HepG2 (cell line): Measurements from ENCODE around the gene FBXW8. TPM values are rescaled to one million over a fixed set of nuclear protein-coding genes. Genes with fewer than 3 reads are reported as not detected.

Experiments
- ATAC-seq: fragments of 200-7000 bp; cut with Tn5 transposase; 3 replicates; pipeline ENCODE4 v1.9.1; 2020; ENCODE audit warnings: mild to moderate bottlenecking, moderate library complexity
- BruUV-seq: library from RNA; stranded (reverse); fragments of 400-500 nt; replicated peaks from 2 replicates; lab custom pipeline; 2021; lab: Mats Ljungman, UMichigan
- CTCF ChIA-PET: fragments of 300-600 bp; formaldehyde crosslinking; extraction: SDS; loops from one replicate; lab custom pipeline; 2021; ENCODE audit warnings: low total read pairs, inconsistent platforms, low intra/inter-chr PET ratio; lab: Yijun Ruan, JAX
- POLR2A ChIA-PET: fragments of 350-600 bp; sonication (Branson Sonifier 250); formaldehyde crosslinking; loops from one replicate; lab custom pipeline; 2020; ENCODE audit warnings: antibody characterized with exemption, inconsistent platforms; lab: Yijun Ruan, JAX
- DNase-seq: peaks from one replicate; pipeline ENCODE4 v3.0.0-alpha.2; 2015; ENCODE audit warnings: low spot score
- FAIRE-seq: peaks from 3 replicates; lab custom pipeline; 2011; peaks lifted over from hg19 to GRCh38; lab: Jason Lieb, UNC
- H2AFZ ChIP-seq: one replicate; pipeline ENCODE4 v1.6.1; 2011; ENCODE audit warnings: low read length, inconsistent platforms
- H3K27ac ChIP-seq: fragments of 300-600 bp; 3 replicates; pipeline ENCODE4 v1.8.0; 2011; ENCODE audit warnings: mixed run types, mild to moderate bottlenecking, mixed read lengths, low read length, inconsistent platforms; ENCODE audit not compliant: insufficient read depth; ENCODE audit errors: extremely low read length
- H3K27me3 ChIP-seq, 2 experiments: fragments of 200-600 bp in 1 of 2; 2 replicates in 1 of 2; 3 replicates in 1 of 2; pipeline versions ENCODE4 v1.6.0 to v1.8.0; 2011; ENCODE audit warnings: low read length in 2 of 2, mild to moderate bottlenecking in 2 of 2, moderate library complexity in 2 of 2, inconsistent platforms in 1 of 2; ENCODE audit not compliant: insufficient read depth in 2 of 2, control insufficient read depth in 1 of 2
- H3K36me3 ChIP-seq, 2 experiments: fragments of 200-600 bp in 1 of 2; replicated peaks in 1 of 2; 2 replicates in 1 of 2; 3 replicates in 1 of 2; pipeline versions ENCODE4 v1.5.1 to v1.8.0; 2011; ENCODE audit warnings: low read length in 2 of 2, inconsistent platforms in 1 of 2; ENCODE audit not compliant: insufficient read depth in 2 of 2, control insufficient read depth in 1 of 2
- H3K4me1 ChIP-seq: 2 replicates; pipeline ENCODE4 v1.5.1; 2012; ENCODE audit warnings: low read length, inconsistent platforms; ENCODE audit not compliant: insufficient read depth
- H3K4me2 ChIP-seq: 2 replicates; pipeline ENCODE4 v1.6.0; 2011; ENCODE audit warnings: low read depth, low read length, inconsistent platforms
- H3K4me3 ChIP-seq, 3 experiments: fragments of 200-600 bp in 1 of 3; sonication (generic), shearing (Covaris generic) in 1 of 3; replicated peaks in 1 of 3; 2 replicates each; pipeline ENCODE4 v1.5.1; 2011 to 2016; ENCODE audit warnings: low read length in 3 of 3, inconsistent platforms in 2 of 3, low read depth in 2 of 3, mild to moderate bottlenecking in 2 of 3, control low read depth in 1 of 3, mixed read lengths in 1 of 3; ENCODE audit not compliant: insufficient read depth in 1 of 3
- H3K79me2 ChIP-seq: one replicate; pipeline ENCODE4 v1.6.1; 2011; ENCODE audit warnings: low read length, inconsistent platforms; ENCODE audit not compliant: insufficient read depth
- H3K9ac ChIP-seq: 2 replicates; pipeline ENCODE4 v1.6.0; 2011; ENCODE audit warnings: mild to moderate bottlenecking, low read depth, low read length, inconsistent platforms; ENCODE audit not compliant: insufficient read depth
- H3K9me3 ChIP-seq: 2 replicates; pipeline ENCODE4 v1.5.1; 2012; ENCODE audit warnings: mild to moderate bottlenecking, low read length
- H4K20me1 ChIP-seq: 2 replicates; pipeline ENCODE4 v1.6.0; 2011; ENCODE audit warnings: inconsistent platforms, mild to moderate bottlenecking, low read length, moderate library complexity; ENCODE audit not compliant: insufficient read depth
- CAMTA2 ChIP-seq: sonication (generic); formaldehyde crosslinking; IDR thresholded peaks from 2 replicates; pipeline ENCODE4 v1.4.0; 2020; ENCODE audit warnings: mild to moderate bottlenecking, missing genetic modification reagents, borderline replicate concordance
- FOXP4 ChIP-seq: sonication (generic); formaldehyde crosslinking; IDR thresholded peaks from 2 replicates; pipeline ENCODE4 v1.4.0; 2020; ENCODE audit warnings: missing genetic modification reagents
- KDM5B ChIP-seq: sonication (generic); formaldehyde crosslinking; IDR thresholded peaks from 2 replicates; pipeline ENCODE4 v1.4.0; 2020; ENCODE audit warnings: missing genetic modification reagents, mild to moderate bottlenecking, borderline replicate concordance
- NCOA2 ChIP-seq: sonication (generic); formaldehyde crosslinking; IDR thresholded peaks from 2 replicates; pipeline ENCODE4 v1.8.0; 2022; ENCODE audit warnings: inconsistent platforms
- TARDBP ChIP-seq: sonication (generic); formaldehyde crosslinking; IDR thresholded peaks from 2 replicates; pipeline ENCODE4 v1.8.0; 2022; ENCODE audit warnings: mild to moderate bottlenecking, missing genetic modification reagents
- U2AF2 ChIP-seq: fragments of 200-400 bp; formaldehyde crosslinking; IDR thresholded peaks from 2 replicates; pipeline ENCODE4 v1.6.1; 2017; ENCODE audit warnings: low read depth, mild to moderate bottlenecking, low read length
- ZBTB4 ChIP-seq: sonication (generic); formaldehyde crosslinking; IDR thresholded peaks from 2 replicates; pipeline ENCODE4 v1.4.0; 2020; ENCODE audit warnings: missing genetic modification reagents, mild to moderate bottlenecking, borderline replicate concordance
- ZFP62 ChIP-seq: sonication (generic); formaldehyde crosslinking; IDR thresholded peaks from 2 replicates; pipeline ENCODE4 v1.4.0; 2020; ENCODE audit warnings: missing genetic modification reagents
- ZNF652 ChIP-seq: IDR thresholded peaks from 2 replicates; pipeline ENCODE4 v1.6.1; 2016; ENCODE audit warnings: low read depth, borderline replicate concordance
- WGBS: methylation state at CpG from one replicate; pipeline ENCODE4 v1.1.6; 2017; ENCODE audit warnings: low lambda C conversion rate; 5-methylcytosine and 5-hydroxymethylcytosine counted together
- in situ Hi-C: cut with HindIII; loops from 2 replicates; pipeline ENCODE4 v1.10.0; 2017; ENCODE audit warnings: low pct_unique_long_range_greater_than_20kb; ENCODE audit not compliant: extremely low pct_ligation_motif_present
- intact Hi-C: fragments of 100-400 bp; cut with micrococcal nuclease; formaldehyde crosslinking; loops from one replicate; pipeline ENCODE4 v1.10.0; 2022; ENCODE audit not compliant: unreplicated experiment
- polyA plus RNA-seq, 8 experiments: library from polyadenylated mRNA; depleted of rRNA in 3 of 8; stranded (reverse) in 7 of 8; unstranded in 1 of 8; fragments of >200 nt; fragmentation: Illumina TruSeq in 4 of 8; extraction: Trizol in 4 of 8; gene quantifications; 2 replicates each; pipeline versions ENCODE4 v1.2.1 to v1.2.3, GENCODE V29; 2011 to 2016; ENCODE audit warnings: low read depth in 4 of 8, missing spikeins in 1 of 8, mixed read lengths in 1 of 8; ENCODE audit not compliant: insufficient read depth in 1 of 8
- total RNA-seq, 5 experiments: library from RNA; depleted of rRNA; stranded (reverse); fragments of >200 nt; fragmentation: Illumina TruSeq; extraction: Trizol; gene quantifications; 2 replicates each; pipeline ENCODE4 v1.2.3, GENCODE V29; 2016; ENCODE audit warnings: low read depth in 1 of 5
- TF ChIP-seq, protein P1 (sequence below): sonication (generic); formaldehyde crosslinking; IDR thresholded peaks from 2 replicates; pipeline ENCODE4 v1.8.0; 2022; ENCODE audit warnings: mild to moderate bottlenecking, missing genetic modification reagents, borderline replicate concordance

Gene FBXW8
- total and polyA plus RNA-seq, 2 of the 13 experiments (the other 11 are each of a cell fraction or from before 2014, with no cell fraction given): 5.1 to 5.9 TPM

GRCh38 chr12:116874324-116874995, 36.3 kb upstream of the FBXW8 start:
- intact Hi-C loops: no loop called here
- POLR2A ChIA-PET: no interaction called here
- BruUV-seq: no TSS peak
- no peaks in the 10 kb centered on the region for H4K20me1 ChIP-seq
- H3K9ac ChIP-seq: no peak overlapping the region
- H3K27me3 ChIP-seq: peaks cover 6 to 44% of the 10 kb centered on the region in 2 experiments; a peak in 4 of 5 replicates
- no peaks in the 10 kb centered on the region for H3K36me3 ChIP-seq
- CTCF ChIA-PET: no interaction called here
- 0 out of 2 replicates have a peak, but pooled peaks cover 6% of the 10 kb centered on the region for H3K4me1 ChIP-seq
- no peak for TF ChIP-seq NCOA2 (CRISPR knock-in tag)
- no peak for TF ChIP-seq ZNF652 (CRISPR knock-in tag)
- no peak for TF ChIP-seq ZFP62 (CRISPR knock-in tag)
- no peak for TF ChIP-seq U2AF2
- TF ChIP-seq FOXP4: no peak
- TF ChIP-seq TARDBP: no peak
- TF ChIP-seq KDM5B (CRISPR knock-in tag): no peak
- TF ChIP-seq ZBTB4: no peak
- TF ChIP-seq CAMTA2: no peak
- TF ChIP-seq, protein P1, sequence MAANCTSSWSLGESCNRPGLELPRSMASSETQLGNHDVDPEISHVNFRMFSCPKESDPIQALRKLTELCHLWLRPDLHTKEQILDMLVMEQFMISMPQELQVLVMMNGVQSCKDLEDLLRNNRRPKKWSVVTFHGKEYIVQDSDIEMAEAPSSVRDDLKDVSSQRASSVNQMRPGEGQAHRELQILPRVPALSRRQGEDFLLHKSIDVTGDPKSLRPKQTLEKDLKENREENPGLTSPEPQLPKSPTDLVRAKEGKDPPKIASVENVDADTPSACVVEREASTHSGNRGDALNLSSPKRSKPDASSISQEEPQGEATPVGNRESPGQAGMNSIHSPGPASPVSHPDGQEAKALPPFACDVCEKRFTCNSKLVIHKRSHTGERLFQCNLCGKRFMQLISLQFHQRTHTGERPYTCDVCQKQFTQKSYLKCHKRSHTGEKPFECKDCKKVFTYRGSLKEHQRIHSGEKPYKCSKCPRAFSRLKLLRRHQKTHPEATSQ (CRISPR knock-in tag): no peak
- no peak overlapping the region for H3K4me3 ChIP-seq
- no peak overlapping the region for H3K4me2 ChIP-seq
- in situ Hi-C loops: no loop called here
- H3K79me2 ChIP-seq: no peaks in the 10 kb centered on the region
- FAIRE-seq (no peak), ATAC-seq (no peak), DNase-seq (no peak)
- no peak overlapping the region for H2AFZ ChIP-seq
- no peak overlapping the region for H3K27ac ChIP-seq
- H3K9me3 ChIP-seq: no peaks in the 10 kb centered on the region
- WGBS: 3% methylated on average over 4 of the region's 4 CpGs
